Superior temporal gyrus (tissue), 1 donor: ENCODE measurements around the gene DIP2B.
"Not testable (repeated sequence)": the region's sequence is repeated elsewhere in the genome, so short reads cannot be mapped to it uniquely, and the experiment has no call there.

Experiments used
- DNase-seq: peaks from one replicate; pipeline ENCODE4 v3.0.0-alpha.2; 2016; ENCODE audit errors: extremely low spot score

DIP2B gene

DNA sequence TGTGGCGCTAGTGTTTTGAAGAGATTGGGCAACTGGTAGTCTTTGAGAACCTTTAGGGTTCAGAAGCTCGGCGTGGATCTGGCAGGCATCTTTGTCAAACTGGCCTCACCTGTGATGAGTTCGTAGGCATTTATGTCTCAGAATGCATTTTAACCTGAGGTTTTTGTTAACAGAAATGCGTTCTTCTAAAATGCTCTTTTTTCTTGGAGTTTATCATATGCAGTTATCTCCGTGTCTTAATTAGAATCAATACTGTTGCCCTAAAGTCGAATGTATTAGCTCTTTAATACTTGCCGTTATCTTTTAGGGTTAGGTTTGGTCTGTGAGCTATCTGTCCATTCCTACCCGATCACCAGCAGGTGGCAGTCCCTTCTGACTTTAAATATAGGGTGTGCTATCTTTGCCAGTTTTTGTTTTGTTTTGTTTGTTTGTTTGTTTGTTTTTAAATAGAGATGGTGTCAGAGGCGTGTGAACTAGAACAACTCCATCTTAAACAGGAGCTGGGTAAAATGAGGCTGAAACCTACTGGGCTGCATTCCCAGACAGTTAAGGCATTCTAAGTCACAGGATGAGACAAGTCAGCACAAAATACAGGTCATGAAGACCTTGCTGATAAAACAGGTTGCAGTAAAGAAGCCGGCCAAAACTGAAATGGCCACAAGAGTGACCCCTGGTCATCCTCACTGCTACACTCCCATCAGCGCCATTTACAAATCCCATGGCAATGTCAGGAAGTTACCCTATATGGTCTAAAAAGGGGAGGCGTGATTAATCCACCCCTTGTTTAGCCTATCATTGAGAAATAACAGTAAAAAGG lies 260.5 kb downstream of the DIP2B start:
- peak; percentile 77 for DNase-seq

DNA sequence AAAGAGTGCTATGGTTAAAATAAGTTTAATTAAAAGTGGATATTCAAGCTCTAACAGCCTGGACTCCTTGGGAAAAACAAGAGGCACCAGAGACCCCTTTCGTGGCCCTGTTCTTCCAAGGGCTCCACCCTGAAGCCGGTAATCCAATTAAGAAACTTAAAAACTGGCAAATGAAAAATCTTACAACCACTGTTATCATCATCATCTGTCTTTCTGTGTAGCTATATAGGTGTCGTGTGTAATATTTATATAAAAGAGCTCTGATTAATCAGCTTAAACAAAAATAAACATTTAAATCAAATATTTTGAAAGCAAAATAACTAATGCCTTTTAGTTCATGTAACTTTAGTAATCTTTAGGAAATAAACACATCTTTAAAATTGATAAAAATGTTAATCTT lies 263.6 kb downstream of the DIP2B start:
- DNase-seq, result no peak

DNA sequence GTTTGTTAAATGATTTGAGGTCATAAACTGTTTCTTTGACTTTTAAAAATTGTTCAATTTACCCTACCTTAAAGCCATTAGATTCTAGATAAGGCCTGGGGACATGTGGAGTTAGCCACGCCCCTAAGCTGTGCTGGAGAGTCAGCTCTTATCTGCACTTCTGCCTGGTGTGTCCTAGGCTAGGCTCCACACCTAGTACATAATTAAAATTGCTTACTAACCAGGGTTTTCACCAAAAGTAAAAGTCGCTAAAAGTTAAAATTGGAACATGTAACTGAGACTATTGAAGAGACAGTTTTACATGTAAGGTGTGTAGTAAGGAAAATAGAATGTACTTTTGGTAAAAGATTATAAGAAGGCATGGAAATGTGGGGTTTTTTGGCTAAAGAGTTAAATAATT lies 264.0 kb downstream of the DIP2B start:
- DNase-seq, result not testable (repeated sequence)

DNA sequence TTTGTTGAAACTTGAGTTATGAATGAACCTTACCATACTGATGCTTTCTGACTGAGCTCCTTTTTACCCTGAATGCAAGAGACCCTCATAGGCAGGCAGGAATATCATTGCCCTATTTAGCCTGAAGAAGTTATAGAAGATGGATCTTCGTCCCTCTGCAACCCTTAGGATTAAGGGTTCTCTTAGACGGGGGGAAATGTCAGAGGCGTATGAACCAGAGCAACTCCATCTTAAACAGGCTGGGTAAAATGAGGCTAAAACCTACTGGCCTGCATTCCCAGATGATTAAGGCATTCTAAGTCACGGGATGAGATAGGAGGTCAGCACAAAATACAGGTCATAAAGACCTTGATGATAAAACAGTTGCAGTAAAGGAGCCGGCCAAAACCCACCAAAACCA lies 266.6 kb downstream of the DIP2B start:
- no peak for DNase-seq

DNA sequence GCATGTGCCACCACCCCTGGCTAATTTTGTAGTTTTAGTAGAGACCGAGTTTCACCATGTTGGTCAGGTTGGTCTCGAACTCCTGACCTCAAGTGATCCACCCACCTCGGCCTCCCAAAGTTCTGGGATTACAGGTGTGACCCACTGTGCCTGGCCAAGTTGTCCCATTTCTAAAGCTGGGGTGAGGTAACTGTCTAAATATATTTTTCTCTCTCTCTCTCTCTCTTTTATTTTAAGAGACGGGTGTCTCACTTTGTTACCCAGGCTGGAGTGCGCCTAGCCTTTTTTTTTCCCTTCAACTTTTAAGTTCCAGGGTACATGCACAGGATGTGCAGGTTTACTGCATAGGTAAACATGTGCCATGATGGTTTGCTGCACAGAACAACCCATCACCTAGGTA lies 267.7 kb downstream of the DIP2B start:
- no peak for DNase-seq

DNA sequence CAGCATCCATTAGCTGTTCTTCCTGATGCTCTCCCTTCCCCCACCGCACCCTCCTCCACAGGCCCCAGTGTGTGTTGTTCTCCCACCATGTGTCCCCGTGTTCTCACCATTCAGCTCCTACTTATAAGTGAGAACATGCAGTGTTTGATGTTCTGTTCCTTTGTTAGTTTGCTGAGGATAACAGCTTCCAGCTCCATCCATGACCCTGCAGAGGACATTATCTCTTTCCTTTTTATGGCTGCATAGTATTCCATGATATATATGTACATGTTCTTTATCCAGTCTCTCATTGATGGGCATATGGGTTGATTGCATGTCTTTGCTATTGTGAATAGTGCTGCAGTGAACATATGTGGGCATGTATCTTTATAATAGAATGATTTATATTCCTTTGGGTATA lies 268.1 kb downstream of the DIP2B start:
- DNase-seq, result no peak

DNA sequence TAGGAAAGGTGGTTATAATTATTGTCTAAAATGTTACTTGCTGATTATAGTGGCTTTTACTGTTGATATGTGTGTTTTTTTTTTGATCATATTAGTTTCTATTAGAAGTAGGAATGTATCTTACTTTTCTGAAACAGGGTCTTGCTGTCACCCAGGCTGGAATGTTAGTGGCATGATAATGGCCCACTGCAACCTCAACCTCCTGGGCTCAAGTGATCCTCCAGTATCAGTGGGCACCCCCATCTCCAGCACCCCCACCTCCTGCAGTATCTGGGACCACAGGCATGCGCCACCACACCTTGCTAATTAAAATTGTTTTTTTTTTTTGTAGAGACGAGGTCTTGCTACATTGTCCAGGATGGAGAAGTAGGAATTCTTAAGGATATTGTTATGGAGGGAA lies 270.5 kb downstream of the DIP2B start:
- no peak for DNase-seq

DNA sequence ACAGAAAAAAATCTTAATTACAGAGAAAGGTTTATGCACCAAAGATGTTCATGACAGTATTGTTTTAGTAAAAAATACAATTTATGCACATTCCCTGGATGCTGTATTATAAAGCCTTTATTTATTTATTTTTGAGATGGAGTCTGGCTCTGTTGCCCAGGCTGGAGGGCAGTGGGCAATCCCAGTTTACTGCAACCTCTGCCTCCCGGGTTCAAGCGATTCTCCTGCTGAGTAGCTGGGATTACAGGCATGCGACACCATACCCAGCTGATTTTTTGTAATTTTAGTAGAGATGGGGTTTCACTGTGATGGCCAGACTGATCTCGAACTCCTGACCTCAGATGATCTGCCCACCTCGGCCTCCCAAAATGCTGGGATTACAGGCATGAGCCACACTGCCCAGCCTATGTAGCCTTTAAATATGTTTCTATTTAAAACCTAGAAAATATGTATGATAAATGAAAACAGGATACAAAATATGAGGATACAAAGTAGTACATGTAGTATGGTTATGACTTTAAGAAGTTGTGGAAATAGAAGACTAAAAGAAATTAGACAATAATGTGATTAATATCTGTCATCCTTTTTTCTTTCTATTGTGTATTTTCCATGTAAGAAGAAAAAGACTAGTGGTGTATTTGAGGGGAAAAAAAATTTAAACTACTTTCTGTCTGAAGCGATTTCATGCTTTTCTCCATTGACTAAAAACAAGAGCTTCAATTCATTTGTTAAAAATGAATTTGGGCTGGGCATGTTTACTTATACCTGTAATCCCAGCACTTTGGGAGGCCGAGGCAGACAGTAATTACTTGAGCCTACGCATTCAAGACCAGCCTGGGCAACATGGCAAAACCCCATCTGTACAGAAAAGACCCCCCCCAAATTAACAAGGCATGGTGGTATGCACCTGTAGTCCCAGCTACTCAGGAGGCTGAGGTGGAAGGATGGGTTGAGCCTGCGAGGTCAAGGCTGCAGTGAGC lies 272.3 kb downstream of the DIP2B start:
- DNase-seq, result no peak

DNA sequence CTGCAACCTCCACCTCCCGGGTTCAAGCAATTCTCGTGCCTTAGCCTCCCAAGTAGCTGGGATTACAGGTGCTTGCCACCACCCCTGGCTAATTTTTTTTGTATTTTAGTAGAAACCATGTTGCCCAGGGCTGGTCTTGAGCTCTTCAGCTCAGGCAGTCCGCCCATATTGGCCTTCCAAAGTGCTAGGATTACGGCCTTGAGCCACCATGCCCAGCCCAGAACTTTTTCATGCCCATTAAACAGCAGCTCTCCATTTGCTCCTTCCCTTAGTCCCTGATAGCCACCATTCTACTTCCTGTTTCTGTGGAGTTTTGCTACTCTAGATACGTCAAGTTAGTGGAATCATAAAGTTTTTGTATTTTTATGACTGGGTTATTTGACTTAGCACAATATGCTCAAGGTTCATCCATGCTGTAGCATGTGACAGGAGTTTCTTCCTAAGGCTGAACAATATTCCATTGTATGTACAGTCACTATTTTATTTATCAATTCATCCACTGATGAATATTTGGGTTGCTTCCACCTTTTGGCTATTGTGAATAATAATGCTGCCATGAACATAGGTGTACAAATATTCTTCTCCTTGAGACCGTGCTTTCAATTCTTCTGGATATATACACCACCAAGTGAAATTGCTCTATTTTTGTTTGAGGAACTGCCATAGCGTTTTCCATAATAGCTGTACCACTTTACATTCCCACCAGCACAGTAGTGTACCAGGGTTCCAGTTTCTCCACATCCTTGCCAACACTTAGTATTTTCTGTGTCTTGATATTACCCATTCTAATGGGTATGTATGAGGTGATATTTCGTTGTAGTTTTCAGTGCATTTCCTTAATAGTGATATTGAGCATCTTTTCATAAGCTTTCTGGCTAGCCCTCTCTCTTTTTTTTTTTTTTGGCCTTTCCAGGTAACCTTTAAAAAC lies 274.1 kb downstream of the DIP2B start:
- DNase-seq, result no peak

DNA sequence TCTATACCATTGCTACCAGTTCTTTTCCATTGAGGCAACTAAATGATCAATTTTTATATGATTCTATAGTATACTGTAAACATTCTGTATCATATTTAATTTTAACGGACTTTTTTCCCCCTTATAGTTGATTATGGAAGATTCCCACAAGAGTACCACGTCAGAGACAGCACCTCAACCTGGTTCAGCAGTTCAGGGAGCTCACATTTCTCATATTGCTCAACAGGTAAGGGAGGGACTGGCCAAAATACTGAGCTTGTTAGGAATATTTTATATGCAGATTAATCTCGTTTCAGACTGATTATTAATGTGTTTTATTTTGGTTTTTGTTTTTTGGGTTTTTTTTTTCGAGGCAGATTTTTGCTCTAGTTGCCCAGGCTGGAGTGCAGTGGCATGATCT lies 275.2 kb downstream of the DIP2B start:
- DNase-seq, result no peak

DNA sequence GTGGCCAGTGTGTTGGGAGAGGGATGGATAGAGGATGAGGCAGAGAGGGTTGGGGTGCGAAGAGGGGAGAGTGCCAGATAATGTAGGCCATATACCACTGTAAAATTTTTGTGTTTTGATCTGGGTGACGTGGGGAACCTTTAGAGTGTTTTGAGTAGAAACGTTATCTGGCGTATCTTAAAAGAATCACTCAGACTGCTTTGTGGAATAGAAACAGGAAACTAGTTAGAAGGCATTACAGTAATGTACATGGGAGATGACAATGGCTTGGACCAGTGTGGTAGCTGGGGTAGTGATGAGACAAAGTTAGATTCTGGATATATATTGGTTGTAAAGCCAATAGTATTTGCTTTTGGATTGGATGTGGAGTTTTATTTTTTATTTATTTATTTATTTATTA lies 279.7 kb downstream of the DIP2B start:
- DNase-seq, result no peak

DNA sequence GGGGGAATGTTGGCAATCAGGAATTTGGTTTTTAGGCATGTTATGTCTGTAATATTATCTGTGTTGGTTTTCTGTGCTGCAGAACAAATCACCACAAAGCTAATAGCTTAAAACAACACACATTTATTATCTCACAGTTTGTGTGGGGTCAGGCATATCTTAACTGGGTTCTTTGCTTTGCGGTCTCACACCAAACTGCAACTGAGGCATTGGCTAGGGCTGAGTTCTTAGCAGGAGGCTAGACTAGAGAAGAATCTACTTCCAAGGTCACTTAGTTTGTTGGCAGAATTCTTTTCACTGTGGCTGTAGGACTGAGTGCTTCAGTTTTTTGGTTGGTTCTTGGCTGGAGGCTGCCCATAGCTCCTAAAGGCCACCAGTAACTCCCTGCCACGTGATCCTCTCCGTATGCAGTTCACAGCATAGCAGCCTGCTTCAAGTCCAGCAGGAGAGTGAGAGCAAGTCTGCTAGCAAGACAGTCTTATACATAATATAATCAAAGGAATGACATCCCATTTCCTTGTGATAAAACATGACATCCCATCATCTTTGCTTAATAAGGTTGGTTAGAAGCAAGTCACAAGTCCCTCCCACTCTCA lies 280.7 kb downstream of the DIP2B start:
- no peak for DNase-seq

DNA sequence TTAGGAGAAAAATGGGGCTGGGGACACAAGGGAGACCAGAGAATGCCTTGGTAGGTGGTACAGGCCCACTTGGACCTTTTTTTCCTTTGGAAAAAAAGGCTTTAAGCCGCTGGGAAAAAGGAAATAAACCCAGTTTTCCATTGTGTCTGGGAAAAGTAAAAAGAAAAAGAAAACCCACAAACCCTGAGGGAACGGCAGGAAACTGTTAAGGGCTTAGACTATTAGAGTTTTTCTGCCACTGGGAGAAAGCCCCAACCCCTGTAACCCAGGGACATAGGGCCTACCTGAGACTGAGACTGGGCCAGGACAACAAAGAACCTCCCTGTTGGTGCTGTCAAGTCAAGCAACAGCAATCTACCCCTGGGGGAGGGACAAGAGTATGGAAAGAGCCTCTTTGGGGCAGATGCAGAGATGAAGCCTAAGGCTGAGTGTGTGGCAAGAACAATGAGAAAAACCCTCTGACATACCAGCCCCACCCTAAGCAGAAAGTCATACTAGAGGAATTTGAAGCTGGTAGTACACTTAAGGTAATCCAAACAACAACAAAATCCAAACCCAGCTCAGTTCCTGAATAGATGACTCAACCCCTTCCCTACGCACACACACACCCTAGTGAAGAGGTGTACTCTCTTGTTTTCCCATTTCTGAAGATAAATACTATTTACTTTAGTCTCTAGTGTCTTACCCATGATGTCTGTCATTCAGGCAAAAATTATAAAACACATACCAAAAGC lies 281.9 kb downstream of the DIP2B start:
- no peak for DNase-seq

DNA sequence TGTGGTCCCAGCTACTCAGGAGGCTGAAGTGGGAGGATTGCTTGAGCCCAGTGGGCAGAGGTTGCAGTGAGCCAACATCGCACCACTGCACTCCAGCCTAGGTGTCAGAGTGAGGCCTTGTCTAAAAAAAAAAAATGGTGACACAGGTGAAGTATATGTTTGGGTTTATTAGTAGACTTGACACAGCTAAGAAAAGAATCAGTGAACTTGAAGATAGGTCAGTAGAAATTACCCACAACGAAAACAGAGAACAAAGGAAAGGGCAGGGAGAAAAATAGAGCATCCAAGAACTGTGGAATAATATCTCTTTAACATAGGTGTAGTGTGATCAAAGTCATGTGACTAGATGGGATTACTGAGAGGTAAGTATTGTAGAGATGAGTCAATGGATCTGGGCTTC lies 282.8 kb downstream of the DIP2B start:
- no peak for DNase-seq

DNA sequence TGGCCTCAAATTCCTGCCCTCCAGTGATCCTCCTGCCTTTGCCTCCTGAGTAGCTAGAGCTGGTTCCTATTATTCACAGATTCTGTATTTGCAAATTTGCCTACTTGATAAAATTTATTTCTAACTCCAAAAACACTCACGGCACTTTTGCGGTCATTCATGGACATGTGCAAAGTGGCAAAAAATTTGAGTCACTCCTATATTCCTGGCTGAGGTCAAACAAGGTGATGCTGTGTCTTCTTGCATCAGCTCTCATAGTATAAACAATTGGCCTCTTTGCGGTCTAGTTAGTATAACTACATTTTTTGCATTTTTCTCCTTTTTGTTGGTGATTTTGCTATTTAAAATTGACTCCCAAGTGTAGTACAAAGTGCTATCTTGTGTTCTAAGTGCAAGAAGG lies 283.8 kb downstream of the DIP2B start:
- DNase-seq, result no peak

DNA sequence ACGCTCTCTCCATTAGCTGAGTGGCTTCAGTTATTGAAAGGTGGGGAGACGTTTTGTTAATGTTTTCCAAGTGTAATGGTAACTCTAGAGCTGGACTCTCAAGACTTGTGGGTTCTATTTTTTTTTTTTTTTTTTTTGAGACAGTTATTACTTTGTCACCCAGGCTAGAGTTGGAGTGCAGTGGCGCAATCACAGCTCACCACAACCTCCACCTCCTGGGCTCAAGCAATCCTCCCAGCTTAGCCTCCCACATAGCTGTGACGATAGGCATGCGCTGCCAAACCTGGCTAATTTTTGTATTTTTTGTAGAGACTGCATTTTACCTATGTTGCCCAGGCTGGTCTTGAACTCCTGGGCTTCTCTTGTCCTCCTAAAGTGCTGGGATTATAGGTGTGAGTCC lies 285.3 kb downstream of the DIP2B start:
- no peak for DNase-seq
